ENCODE data around the gene FAR2.
"Not testable (repeated sequence)": the region's sequence is repeated elsewhere in the genome, so short reads cannot be mapped to it uniquely, and the experiment has no call there.

GRCh38 chr12:29138855-29139254 lies 10.2 kb upstream of the FAR2 start:
- TF ChIP-seq, protein P1, sequence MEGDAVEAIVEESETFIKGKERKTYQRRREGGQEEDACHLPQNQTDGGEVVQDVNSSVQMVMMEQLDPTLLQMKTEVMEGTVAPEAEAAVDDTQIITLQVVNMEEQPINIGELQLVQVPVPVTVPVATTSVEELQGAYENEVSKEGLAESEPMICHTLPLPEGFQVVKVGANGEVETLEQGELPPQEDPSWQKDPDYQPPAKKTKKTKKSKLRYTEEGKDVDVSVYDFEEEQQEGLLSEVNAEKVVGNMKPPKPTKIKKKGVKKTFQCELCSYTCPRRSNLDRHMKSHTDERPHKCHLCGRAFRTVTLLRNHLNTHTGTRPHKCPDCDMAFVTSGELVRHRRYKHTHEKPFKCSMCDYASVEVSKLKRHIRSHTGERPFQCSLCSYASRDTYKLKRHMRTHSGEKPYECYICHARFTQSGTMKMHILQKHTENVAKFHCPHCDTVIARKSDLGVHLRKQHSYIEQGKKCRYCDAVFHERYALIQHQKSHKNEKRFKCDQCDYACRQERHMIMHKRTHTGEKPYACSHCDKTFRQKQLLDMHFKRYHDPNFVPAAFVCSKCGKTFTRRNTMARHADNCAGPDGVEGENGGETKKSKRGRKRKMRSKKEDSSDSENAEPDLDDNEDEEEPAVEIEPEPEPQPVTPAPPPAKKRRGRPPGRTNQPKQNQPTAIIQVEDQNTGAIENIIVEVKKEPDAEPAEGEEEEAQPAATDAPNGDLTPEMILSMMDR (conservative IDR thresholded peaks at IDR 0.05; ENCODE audit: low read depth, low read length): not testable (repeated sequence)
- TF ChIP-seq EZH2 (IDR thresholded peaks at IDR 0.05; ENCODE audit: borderline replicate concordance, low read depth, low read length, poor library complexity, severe bottlenecking): not testable (repeated sequence)
